ENCODE results near the gene ARHGAP24. TPM values are rescaled to one million over a fixed set of nuclear protein-coding genes. Genes with fewer than 3 reads are reported as not detected.

Gene ARHGAP24
- total and polyA plus RNA-seq, 8 donors, result 22.0 to 35.0 (median 25.8) TPM

GRCh38 chr4:85676050-85676425 is 201.1 kb downstream of the ARHGAP24 start:
- Histone ChIP-seq H3K36me3 (no peaks in the 10 kb centered on the region), H3K4me1 (peaks cover 0 to 58% of the 10 kb centered on the region in 2 donors), H3K4me3 (no peak overlapping the region), H3K9me3 (no peaks in the 10 kb centered on the region), H3K27me3 (no peaks in the 10 kb centered on the region), H3K27ac (no peak overlapping the region)
- no peak for TF ChIP-seq CTCF (IDR thresholded peaks at IDR 0.05)
- DNase-seq (no peak), ATAC-seq (no peak)
- intact Hi-C loops (cut with DNase I), result no loop called here

GRCh38 chr4:85676850-85677590 is 202.1 kb downstream of the ARHGAP24 start:
- H3K27ac ChIP-seq, result no peak overlapping the region
- H3K4me1 ChIP-seq, result peaks cover 0 to 58% of the 10 kb centered on the region in 2 donors
- no peak overlapping the region for H3K4me3 ChIP-seq
- no peaks in the 10 kb centered on the region for H3K9me3 ChIP-seq
- no peak for TF ChIP-seq CTCF (IDR thresholded peaks at IDR 0.05)
- H3K27me3 ChIP-seq, result no peaks in the 10 kb centered on the region
- DNase-seq (no peak), ATAC-seq (no peak)
- intact Hi-C loops (cut with DNase I), result no loop called here
- H3K36me3 ChIP-seq, result no peaks in the 10 kb centered on the region

- Histone ChIP-seq H3K36me3 (no peaks in the 10 kb centered on the region), H3K9me3 (no peaks in the 10 kb centered on the region), H3K27me3 (no peaks in the 10 kb centered on the region), H3K4me3 (no peak overlapping the region), H3K27ac (peak overlapping the region; percentile 68 to 80), H3K4me1 (peaks cover 0 to 41% of the 10 kb centered on the region in 2 donors)
- TF ChIP-seq CTCF (IDR thresholded peaks at IDR 0.05), result no peak
- intact Hi-C loops (cut with DNase I), result no loop called here
- DNase-seq (peak in 1 of 4 donors; percentile 72), ATAC-seq (peak; percentile 87)
Measured at GRCh38 chr4:85681221-85681657, 206.3 kb downstream of the ARHGAP24 start.

- ATAC-seq (no peak), DNase-seq (no peak)
- Histone ChIP-seq H3K36me3 (no peaks in the 10 kb centered on the region), H3K4me3 (no peak overlapping the region), H3K9me3 (no peaks in the 10 kb centered on the region), H3K27me3 (no peaks in the 10 kb centered on the region), H3K27ac (peak overlapping the region; percentile 68 to 80), H3K4me1 (peaks cover 0 to 38% of the 10 kb centered on the region in 2 donors)
- no peak for TF ChIP-seq CTCF (IDR thresholded peaks at IDR 0.05)
- intact Hi-C loops (cut with DNase I), result no loop called here
Measured at GRCh38 chr4:85681921-85682320, 207.0 kb downstream of the ARHGAP24 start.

GRCh38 chr4:85682391-85682790 is 207.4 kb downstream of the ARHGAP24 start:
- Histone ChIP-seq H3K9me3 (no peaks in the 10 kb centered on the region), H3K27me3 (no peaks in the 10 kb centered on the region), H3K36me3 (no peaks in the 10 kb centered on the region), H3K4me1 (peaks cover 0 to 38% of the 10 kb centered on the region in 2 donors), H3K27ac (peak overlapping the region in 1 of 2 donors; percentile 80), H3K4me3 (no peak overlapping the region)
- ATAC-seq (no peak), DNase-seq (no peak)
- TF ChIP-seq CTCF (IDR thresholded peaks at IDR 0.05), result no peak
- intact Hi-C loops (cut with DNase I), result no loop called here
